ENCODE data around the gene ATP8A2.
"Not testable (repeated sequence)": the region's sequence is repeated elsewhere in the genome, so short reads cannot be mapped to it uniquely, and the experiment has no call there.

ATP8A2 gene

DNA sequence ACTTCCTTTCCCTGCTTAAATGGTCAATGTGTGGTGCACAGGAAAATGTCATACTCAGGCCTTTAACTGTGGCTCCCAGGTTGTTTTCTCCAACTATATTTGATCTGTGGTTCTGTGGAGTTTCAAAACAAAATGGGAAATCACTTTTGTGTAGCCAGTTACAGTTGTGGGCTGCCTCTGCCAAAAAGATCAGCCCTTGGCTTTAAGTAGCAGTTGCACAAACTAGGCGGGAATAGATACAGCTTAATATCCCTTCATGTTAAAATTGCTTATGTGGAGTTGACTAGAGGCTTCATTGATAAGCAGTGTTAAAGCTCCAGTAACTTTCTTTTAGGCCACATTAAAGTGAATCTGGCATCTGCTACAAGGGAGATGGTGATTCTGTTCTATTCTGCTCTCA, 395.2 kb downstream of the ATP8A2 start:
- DNase-seq (ENCODE audit: low spot score in 2 of 2) (no peak), ATAC-seq (replicated peaks; ENCODE audit: extremely low read depth, poor library complexity, severe bottlenecking) (no peak)
- Mint-ChIP-seq H3K4me3 (no peak overlapping the region), H3K27me3 (no peaks in the 10 kb centered on the region), H3K4me1 (no peaks in the 10 kb centered on the region), H3K27ac (ENCODE audit: low read depth) (no peak overlapping the region), H3K36me3 (ENCODE audit: insufficient read depth) (no peaks in the 10 kb centered on the region), H3K9me3 (no peaks in the 10 kb centered on the region)

GRCh38 chr13:25768376-25768775, 396.6 kb downstream of the ATP8A2 start:
- Mint-ChIP-seq H3K36me3 (ENCODE audit: insufficient read depth) (no peaks in the 10 kb centered on the region), H3K9me3 (no peaks in the 10 kb centered on the region), H3K27ac (ENCODE audit: low read depth) (no peak overlapping the region), H3K4me3 (no peak overlapping the region), H3K4me1 (no peaks in the 10 kb centered on the region), H3K27me3 (no peaks in the 10 kb centered on the region)
- ATAC-seq (replicated peaks; ENCODE audit: extremely low read depth, poor library complexity, severe bottlenecking) (no peak), DNase-seq (ENCODE audit: low spot score in 2 of 2) (no peak)

- no peaks in the 10 kb centered on the region for H3K9me3 Mint-ChIP-seq
- DNase-seq (ENCODE audit: low spot score in 2 of 2) (no peak), ATAC-seq (replicated peaks; ENCODE audit: extremely low read depth, poor library complexity, severe bottlenecking) (no peak)
- H3K4me1 Mint-ChIP-seq: no peaks in the 10 kb centered on the region
- H3K4me3 Mint-ChIP-seq: no peak overlapping the region
- no peaks in the 10 kb centered on the region for H3K36me3 Mint-ChIP-seq (ENCODE audit: insufficient read depth)
- no peak overlapping the region for H3K27ac Mint-ChIP-seq (ENCODE audit: low read depth)
- no peaks in the 10 kb centered on the region for H3K27me3 Mint-ChIP-seq
Observed at GRCh38 chr13:25768838-25769237, 397.1 kb downstream of the ATP8A2 start.

DNA sequence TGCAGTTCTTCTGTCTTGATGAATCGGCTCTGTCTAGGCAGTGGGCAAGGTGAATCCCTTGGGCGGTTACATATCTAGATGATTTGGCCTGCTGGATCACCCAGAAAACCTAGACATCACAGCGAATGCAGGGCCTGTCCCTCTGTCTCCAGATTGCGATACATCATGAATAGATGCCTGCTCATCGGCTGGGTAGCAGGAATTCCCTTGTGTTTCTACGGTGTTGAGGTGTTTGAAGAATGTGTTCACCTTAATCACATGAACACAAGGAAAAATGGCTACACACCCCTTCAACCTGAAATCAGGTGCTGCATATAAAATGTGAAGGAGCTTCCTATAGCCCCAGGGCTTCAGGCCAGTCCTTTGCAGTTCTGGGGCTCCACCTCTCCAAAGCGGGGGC, 398.8 kb downstream of the ATP8A2 start:
- no peaks in the 10 kb centered on the region for H3K4me1 Mint-ChIP-seq
- ATAC-seq (replicated peaks; ENCODE audit: extremely low read depth, poor library complexity, severe bottlenecking): no peak
- H3K36me3 Mint-ChIP-seq (ENCODE audit: insufficient read depth): no peaks in the 10 kb centered on the region
- no peak overlapping the region for H3K27ac Mint-ChIP-seq (ENCODE audit: low read depth)
- no peak for DNase-seq (ENCODE audit: low spot score in 2 of 2)
- H3K4me3 Mint-ChIP-seq: no peak overlapping the region
- no peaks in the 10 kb centered on the region for H3K27me3 Mint-ChIP-seq
- no peaks in the 10 kb centered on the region for H3K9me3 Mint-ChIP-seq

- H3K4me3 Mint-ChIP-seq: no peak overlapping the region
- no peaks in the 10 kb centered on the region for H3K36me3 Mint-ChIP-seq (ENCODE audit: insufficient read depth)
- H3K27me3 Mint-ChIP-seq: no peaks in the 10 kb centered on the region
- no peaks in the 10 kb centered on the region for H3K9me3 Mint-ChIP-seq
- ATAC-seq (replicated peaks; ENCODE audit: extremely low read depth, poor library complexity, severe bottlenecking): no peak
- H3K27ac Mint-ChIP-seq (ENCODE audit: low read depth): no peak overlapping the region
- H3K4me1 Mint-ChIP-seq: no peaks in the 10 kb centered on the region
- DNase-seq (ENCODE audit: low spot score in 2 of 2): no peak
Observed at GRCh38 chr13:25771202-25771601, 399.4 kb downstream of the ATP8A2 start.

DNA sequence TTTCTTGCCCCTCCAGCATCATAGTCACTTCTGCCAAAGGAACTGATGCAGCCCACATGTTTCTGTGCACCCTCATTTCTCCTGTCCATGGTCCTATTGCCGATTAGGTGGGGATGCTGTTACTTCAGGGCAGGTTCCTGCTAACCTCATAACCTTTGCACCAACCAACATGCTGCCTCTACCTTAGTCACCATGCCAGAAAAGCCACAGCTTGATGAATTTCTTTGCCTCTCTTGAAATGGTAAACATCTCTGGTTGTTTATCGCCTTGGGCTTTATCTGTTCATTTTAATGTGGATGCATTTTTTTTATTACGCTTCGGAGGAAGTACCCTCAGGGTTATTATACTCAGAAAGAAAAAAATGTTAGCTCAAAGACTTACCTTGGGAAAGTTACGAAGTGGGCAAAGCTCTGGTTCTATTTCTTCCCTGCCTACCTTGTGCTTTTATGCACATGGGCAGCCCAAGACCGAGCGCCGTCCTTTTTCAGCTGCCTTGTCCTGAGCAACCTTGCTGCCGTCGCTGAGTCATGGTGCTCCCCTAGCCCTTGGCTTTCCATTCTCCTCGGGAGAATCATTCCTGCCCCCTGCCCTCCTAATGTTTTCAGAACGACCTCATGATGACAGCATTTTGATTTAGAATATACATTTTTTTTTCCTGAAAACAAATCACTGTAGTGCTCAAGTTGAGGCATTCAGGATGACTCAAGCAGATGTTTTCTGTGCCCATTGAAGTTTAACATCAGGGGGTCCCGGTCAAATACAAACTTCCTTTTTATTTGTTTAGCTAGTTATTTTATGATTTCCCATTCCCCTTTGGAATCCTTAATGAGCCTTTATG, 400.1 kb downstream of the ATP8A2 start:
- no peaks in the 10 kb centered on the region for H3K36me3 Mint-ChIP-seq (ENCODE audit: insufficient read depth)
- H3K4me1 Mint-ChIP-seq: no peaks in the 10 kb centered on the region
- no peaks in the 10 kb centered on the region for H3K27me3 Mint-ChIP-seq
- no peak overlapping the region for H3K27ac Mint-ChIP-seq (ENCODE audit: low read depth)
- DNase-seq (ENCODE audit: low spot score in 2 of 2) (no peak), ATAC-seq (replicated peaks; ENCODE audit: extremely low read depth, poor library complexity, severe bottlenecking) (no peak)
- H3K4me3 Mint-ChIP-seq: no peak overlapping the region
- no peaks in the 10 kb centered on the region for H3K9me3 Mint-ChIP-seq

DNA sequence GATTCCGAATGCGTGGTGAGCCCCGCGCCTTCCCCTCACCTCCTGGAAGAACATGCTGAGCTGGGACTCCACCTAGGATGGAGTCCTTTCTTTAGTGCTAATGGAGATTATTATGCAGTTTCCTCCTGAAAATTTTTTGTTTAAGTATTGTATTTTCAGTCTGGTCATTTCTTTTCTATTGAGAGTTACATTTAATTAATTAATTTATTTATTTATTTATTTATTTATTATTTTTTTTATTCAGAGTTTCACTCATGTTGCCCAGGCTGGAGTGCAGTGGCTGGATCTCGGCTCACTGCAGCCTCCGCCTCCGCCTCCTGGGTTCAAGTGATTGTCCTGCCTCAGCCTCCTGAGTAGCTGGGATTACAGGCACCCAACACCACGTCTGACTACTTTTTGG, 400.8 kb downstream of the ATP8A2 start:
- not testable (repeated sequence) for H3K9me3 Mint-ChIP-seq; H3K27ac Mint-ChIP-seq (ENCODE audit: low read depth); H3K4me1 Mint-ChIP-seq; H3K27me3 Mint-ChIP-seq; H3K36me3 Mint-ChIP-seq (ENCODE audit: insufficient read depth); ATAC-seq (replicated peaks; ENCODE audit: extremely low read depth, poor library complexity, severe bottlenecking); DNase-seq (ENCODE audit: low spot score in 2 of 2); H3K4me3 Mint-ChIP-seq

DNA sequence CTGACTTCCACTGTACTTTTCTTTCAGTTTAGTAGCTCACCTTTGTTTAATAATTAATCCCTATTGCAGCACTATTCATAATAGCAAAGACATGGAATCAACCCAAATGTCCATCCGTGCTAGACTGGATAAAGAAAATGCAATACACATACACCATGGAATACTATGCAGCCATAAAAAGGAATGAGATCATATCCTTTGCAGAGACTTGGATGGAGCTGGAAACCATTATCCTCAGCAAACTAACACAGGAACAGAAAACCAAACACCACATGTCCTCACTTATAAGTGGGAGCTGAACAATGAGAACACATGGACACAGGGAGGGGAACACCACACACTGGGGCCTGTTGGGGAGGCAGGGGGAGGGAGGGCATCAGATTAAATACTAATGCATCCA, 402.3 kb downstream of the ATP8A2 start:
- not testable (repeated sequence) for H3K9me3 Mint-ChIP-seq; H3K36me3 Mint-ChIP-seq (ENCODE audit: insufficient read depth); DNase-seq (ENCODE audit: low spot score in 2 of 2); H3K27ac Mint-ChIP-seq (ENCODE audit: low read depth); ATAC-seq (replicated peaks; ENCODE audit: extremely low read depth, poor library complexity, severe bottlenecking); H3K4me1 Mint-ChIP-seq; H3K4me3 Mint-ChIP-seq
- peaks cover 11% of the 10 kb centered on the region for H3K27me3 Mint-ChIP-seq

DNA sequence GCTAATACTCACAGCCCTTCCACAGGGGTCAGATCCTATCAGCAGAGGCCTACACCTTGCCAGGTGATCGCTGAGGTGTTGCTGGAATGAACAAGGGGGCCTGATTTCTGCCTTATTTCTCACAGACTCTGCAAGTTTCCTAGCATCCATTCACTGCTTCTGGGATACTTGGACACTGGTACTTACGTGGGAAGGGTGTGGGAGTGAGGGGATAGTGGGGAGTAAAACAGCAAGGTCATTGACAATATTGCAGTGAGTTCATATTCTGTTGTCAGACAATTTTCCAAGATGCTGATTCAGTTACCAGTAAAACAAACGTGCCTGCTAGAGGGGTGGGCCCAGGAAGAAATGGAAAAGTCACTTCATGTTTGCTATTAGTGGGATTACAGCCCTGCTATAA, 403.5 kb downstream of the ATP8A2 start:
- Mint-ChIP-seq H3K36me3 (ENCODE audit: insufficient read depth) (no peaks in the 10 kb centered on the region), H3K4me1 (no peaks in the 10 kb centered on the region), H3K27me3 (peaks cover 11% of the 10 kb centered on the region), H3K27ac (ENCODE audit: low read depth) (no peak overlapping the region), H3K4me3 (no peak overlapping the region), H3K9me3 (no peaks in the 10 kb centered on the region)
- DNase-seq (ENCODE audit: low spot score in 2 of 2) (no peak), ATAC-seq (replicated peaks; ENCODE audit: extremely low read depth, poor library complexity, severe bottlenecking) (no peak)

GRCh38 chr13:25775986-25776385, 404.2 kb downstream of the ATP8A2 start:
- Mint-ChIP-seq H3K36me3 (ENCODE audit: insufficient read depth) (no peaks in the 10 kb centered on the region), H3K9me3 (no peaks in the 10 kb centered on the region), H3K27ac (ENCODE audit: low read depth) (no peak overlapping the region), H3K27me3 (peaks cover 11% of the 10 kb centered on the region), H3K4me1 (no peaks in the 10 kb centered on the region), H3K4me3 (no peak overlapping the region)
- ATAC-seq (replicated peaks; ENCODE audit: extremely low read depth, poor library complexity, severe bottlenecking) (no peak), DNase-seq (ENCODE audit: low spot score in 2 of 2) (no peak)

DNA sequence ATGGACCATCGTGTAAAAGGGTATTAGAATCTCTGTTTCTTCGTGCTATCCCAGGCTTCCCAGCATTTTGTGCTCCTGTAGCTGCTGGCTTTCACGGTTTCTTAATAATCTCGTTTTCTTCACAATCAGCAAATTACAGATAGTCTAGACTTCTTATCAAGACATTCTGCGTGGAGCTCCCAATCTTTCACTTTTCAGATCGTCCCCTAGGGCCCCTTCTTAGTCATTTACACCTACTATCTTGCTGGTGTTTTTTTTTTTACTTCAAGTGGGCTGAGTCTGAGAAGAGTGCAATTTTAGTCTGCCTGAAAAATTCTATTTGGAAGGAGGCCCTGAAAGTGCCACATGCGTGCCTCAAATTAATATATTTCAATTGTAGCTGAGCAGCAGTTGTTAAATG, 404.9 kb downstream of the ATP8A2 start:
- no peaks in the 10 kb centered on the region for H3K4me1 Mint-ChIP-seq
- no peak for ATAC-seq (replicated peaks; ENCODE audit: extremely low read depth, poor library complexity, severe bottlenecking)
- no peaks in the 10 kb centered on the region for H3K36me3 Mint-ChIP-seq (ENCODE audit: insufficient read depth)
- H3K9me3 Mint-ChIP-seq: no peaks in the 10 kb centered on the region
- no peak overlapping the region for H3K4me3 Mint-ChIP-seq
- H3K27ac Mint-ChIP-seq (ENCODE audit: low read depth): no peak overlapping the region
- no peak for DNase-seq (ENCODE audit: low spot score in 2 of 2)
- H3K27me3 Mint-ChIP-seq: peaks cover 11% of the 10 kb centered on the region

GRCh38 chr13:25777509-25777908, 405.7 kb downstream of the ATP8A2 start:
- Mint-ChIP-seq H3K36me3 (ENCODE audit: insufficient read depth) (no peaks in the 10 kb centered on the region), H3K4me3 (no peak overlapping the region), H3K27me3 (peaks cover 11% of the 10 kb centered on the region), H3K4me1 (no peaks in the 10 kb centered on the region), H3K27ac (ENCODE audit: low read depth) (no peak overlapping the region), H3K9me3 (no peaks in the 10 kb centered on the region)
- no peak for ATAC-seq (replicated peaks; ENCODE audit: extremely low read depth, poor library complexity, severe bottlenecking)
- DNase-seq (ENCODE audit: low spot score in 2 of 2): no peak

GRCh38 chr13:25778365-25778764, 406.6 kb downstream of the ATP8A2 start:
- H3K27ac Mint-ChIP-seq (ENCODE audit: low read depth): no peak overlapping the region
- ATAC-seq (replicated peaks; ENCODE audit: extremely low read depth, poor library complexity, severe bottlenecking) (no peak), DNase-seq (ENCODE audit: low spot score in 2 of 2) (no peak)
- no peaks in the 10 kb centered on the region for H3K4me1 Mint-ChIP-seq
- no peaks in the 10 kb centered on the region for H3K36me3 Mint-ChIP-seq (ENCODE audit: insufficient read depth)
- H3K9me3 Mint-ChIP-seq: no peaks in the 10 kb centered on the region
- peaks cover 11% of the 10 kb centered on the region for H3K27me3 Mint-ChIP-seq
- H3K4me3 Mint-ChIP-seq: no peak overlapping the region

Data from central memory CD8-positive, alpha-beta T cell (primary cell).